ENCODE data around the gene MYO3B. TPM values are rescaled to one million over a fixed set of nuclear protein-coding genes. Genes with fewer than 3 reads are reported as not detected.

MYO3B gene
- total and polyA plus RNA-seq, 2 donors (not counting 3 experiments of a cell fraction or from before 2014, with no cell fraction given) = 0.03 TPM; not detected in 1

GRCh38 chr2:170586571-170587095 lies 408.7 kb downstream of the MYO3B start:
- H3K9me3 ChIP-seq (replicated peaks; ENCODE audit: control insufficient read depth, insufficient read depth, low read length) = no peaks in the 10 kb centered on the region
- H3K4me2 ChIP-seq (ENCODE audit: insufficient read depth, low read length) = no peak overlapping the region
- dilution Hi-C loops (cut with MboI; ENCODE audit: extremely low pct_ligation_motif_present, low sequenced_read_pairs) (no loop called here), intact Hi-C loops (cut with micrococcal nuclease) (no loop called here)
- no peak overlapping the region for H3K27ac ChIP-seq (ENCODE audit: insufficient read depth, low read depth, low read length)
- no peak for DNase-seq (ENCODE audit: low read depth, low spot score)
- no peaks in the 10 kb centered on the region for H4K20me1 ChIP-seq (replicated peaks; ENCODE audit: control insufficient read depth, extremely low read depth, insufficient read depth, low read length)
- no peaks in the 10 kb centered on the region for H3K36me3 ChIP-seq (ENCODE audit: control insufficient read depth in 2 of 2, extremely low read depth in 1 of 2, insufficient read depth in 2 of 2, low read length in 2 of 2)
- no TSS peak for BruUV-seq (replicated peaks)
- no peak overlapping the region for H2AFZ ChIP-seq (ENCODE audit: low read depth, low read length)
- H3K4me3 ChIP-seq (replicated peaks in 1 of 3; ENCODE audit: insufficient read depth in 1 of 3, low read depth in 1 of 3, low read length in 3 of 3) = no peak overlapping the region
- no peaks in the 10 kb centered on the region for H3K79me2 ChIP-seq (ENCODE audit: control insufficient read depth, insufficient read depth, low read length)
- no peak for TF ChIP-seq EZH2 (IDR thresholded peaks at IDR 0.05; ENCODE audit: borderline replicate concordance, low read depth, low read length, severe bottlenecking)
- TF ChIP-seq MAX (IDR thresholded peaks at IDR 0.05; ENCODE audit: insufficient read depth, insufficient read length) = no peak
- no peak for TF ChIP-seq CTCF (IDR thresholded peaks at IDR 0.05; ENCODE audit: extremely low read depth in 1 of 2, insufficient read depth in 1 of 2, low read depth in 1 of 2, low read length in 2 of 2)
- TF ChIP-seq JUN (IDR thresholded peaks at IDR 0.05; ENCODE audit: borderline replicate concordance, insufficient read depth, insufficient read length, low read depth) = no peak
- no peak for TF ChIP-seq GATA2 (IDR thresholded peaks at IDR 0.05; ENCODE audit: insufficient read depth, insufficient read length, low read depth, low read length)
- TF ChIP-seq POLR2AphosphoS5 (IDR thresholded peaks at IDR 0.05; ENCODE audit: insufficient read depth, low read depth, low read length) = no peak
- no peak for TF ChIP-seq FOS (IDR thresholded peaks at IDR 0.05; ENCODE audit: borderline replicate concordance, insufficient read depth, low read length)
- TF ChIP-seq MYC (IDR thresholded peaks at IDR 0.05; ENCODE audit: low read depth, low read length) = no peak
- no peak for TF ChIP-seq POLR2A (IDR thresholded peaks at IDR 0.05; ENCODE audit: low read depth, low read length)
- H3K27me3 ChIP-seq (ENCODE audit: control insufficient read depth in 2 of 2, insufficient read depth in 2 of 2, low read length in 2 of 2) = peaks cover 0 to 6% of the 10 kb centered on the region in 2 experiments
- CTCF ChIA-PET = no interaction called here
- POLR2A ChIA-PET = no interaction called here
- no peak overlapping the region for H3K9ac ChIP-seq (replicated peaks; ENCODE audit: extremely low read depth, insufficient read depth, low read length)
- H3K9me1 ChIP-seq (replicated peaks; ENCODE audit: control insufficient read depth, extremely low read depth, insufficient read depth, low read length) = no peaks in the 10 kb centered on the region
- no peak for FAIRE-seq
- H3K4me1 ChIP-seq (ENCODE audit: control insufficient read depth, extremely low read depth, insufficient read depth, low read length) = no peaks in the 10 kb centered on the region
